Natural killer cell (primary cell): ENCODE data around the gene GBP2. TPM values are rescaled to one million over a fixed set of nuclear protein-coding genes. Genes with fewer than 3 reads are reported as not detected.

Experiments
- ATAC-seq, 3 donors: fragments of 150-1000 bp in 2 of 3; fragments of 200-7000 bp in 1 of 3; cut with Tn5 transposase; 1 replicate in 1 of 3; 2 replicates in 2 of 3; pipeline ENCODE4 v1.10.0; 2021; ENCODE audit warnings: mild to moderate bottlenecking in 2 of 3, moderate library complexity in 2 of 3
- DNase-seq, 2 donors: peaks; one replicate each; pipeline versions ENCODE4 v3.0.0 to v3.0.0-alpha.2; 2013 to 2021; ENCODE audit warnings: mixed read lengths in 1 of 2
- H3K27ac ChIP-seq: one replicate; pipeline ENCODE4 v1.5.1; 2013; ENCODE audit warnings: mild to moderate bottlenecking, low read length
- H3K27me3 ChIP-seq: one replicate; pipeline ENCODE4 v1.6.1; 2013; ENCODE audit warnings: low read length; ENCODE audit not compliant: control insufficient read depth, insufficient read depth
- H3K36me3 ChIP-seq: one replicate; pipeline ENCODE4 v1.6.1; 2013; ENCODE audit warnings: low read length; ENCODE audit not compliant: control insufficient read depth, insufficient read depth
- H3K4me1 ChIP-seq: one replicate; pipeline ENCODE4 v1.6.1; 2013; ENCODE audit warnings: low read length; ENCODE audit not compliant: control insufficient read depth, insufficient read depth
- H3K4me3 ChIP-seq: one replicate; pipeline ENCODE4 v1.5.1; 2013; ENCODE audit warnings: low read length
- H3K9me3 ChIP-seq: one replicate; pipeline ENCODE4 v1.6.1; 2013; ENCODE audit warnings: low read length; ENCODE audit not compliant: control insufficient read depth, insufficient read depth
- H3K27ac Mint-ChIP-seq, 2 donors: one replicate each; pipeline ENCODE4 v1.8.0; 2022; ENCODE audit warnings: mild to moderate bottlenecking in 2 of 2, mixed read lengths in 2 of 2, moderate library complexity in 1 of 2
- H3K27me3 Mint-ChIP-seq, 2 donors: one replicate each; pipeline ENCODE4 v1.8.0; 2022; ENCODE audit warnings: low read depth in 2 of 2, mixed read lengths in 2 of 2
- H3K36me3 Mint-ChIP-seq: one replicate; pipeline ENCODE4 v1.8.0; 2022; ENCODE audit warnings: mixed read lengths
- H3K4me1 Mint-ChIP-seq, 2 donors: one replicate each; pipeline ENCODE4 v1.8.0; 2022; ENCODE audit warnings: mixed read lengths in 2 of 2
- H3K4me3 Mint-ChIP-seq: one replicate; pipeline ENCODE4 v1.8.0; 2022; ENCODE audit warnings: mild to moderate bottlenecking, moderate library complexity, mixed read lengths
- H3K9me3 Mint-ChIP-seq, 2 donors: one replicate each; pipeline ENCODE4 v1.8.0; 2022; ENCODE audit warnings: mixed read lengths in 2 of 2
- CTCF ChIP-seq: fragments of 200-600 bp; IDR thresholded peaks from one replicate; pipeline ENCODE4 v1.8.0; 2022; ENCODE audit warnings: antibody characterized with exemption
- WGBS: methylation state at CpG from one replicate; pipeline ENCODE4 v1.1.7; 2013; ENCODE audit warnings: missing lambda C conversion rate; ENCODE audit not compliant: insufficient coverage; 5-methylcytosine and 5-hydroxymethylcytosine counted together
- intact Hi-C: fragments of 100-400 bp; cut with micrococcal nuclease; formaldehyde crosslinking; loops from one replicate; pipeline ENCODE4 v1.14.2; 2022
- total RNA-seq, 4 donors: library from RNA; stranded (reverse); fragments of 120-200 nt in 1 of 4; gene quantifications; one replicate each; pipeline versions ENCODE4 v1.2.3 to v1.2.4, GENCODE V29; 2013 to 2022

Gene GBP2
- total RNA-seq, 3 donors from 2014 or later (not counting 1 experiment from before 2014, with no cell fraction given) = 117 to 153 (median 144) TPM

GRCh38 chr1:89125240-89125912 lies 538 bp downstream of the GBP2 start:
- Histone ChIP-seq H3K27me3 (no peaks in the 10 kb centered on the region), H3K27ac (peak overlapping the region; percentile 79), H3K9me3 (no peaks in the 10 kb centered on the region), H3K4me1 (peaks cover 32% of the 10 kb centered on the region), H3K36me3 (peaks cover 18% of the 10 kb centered on the region), H3K4me3 (peak overlapping the region; percentile 64)
- no peaks in the 10 kb centered on the region for H3K27me3 Mint-ChIP-seq
- intact Hi-C loops = no loop called here
- peak overlapping the region; percentile 94 to 97 for H3K27ac Mint-ChIP-seq
- peak overlapping the region; percentile 100 for H3K4me3 Mint-ChIP-seq
- H3K9me3 Mint-ChIP-seq = no peaks in the 10 kb centered on the region
- ATAC-seq (peak in 2 of 3 donors; percentile 15 to 24), DNase-seq (peak in 1 of 2 donors; percentile 22)
- H3K4me1 Mint-ChIP-seq = peaks cover 70 to 76% of the 10 kb centered on the region in 2 donors
- 0% methylated on average over 1 of the region's 3 CpGs for WGBS
- no peaks in the 10 kb centered on the region for H3K36me3 Mint-ChIP-seq
- TF ChIP-seq CTCF = no peak

GRCh38 chr1:89121641-89122040 lies 4.3 kb downstream of the GBP2 start:
- Mint-ChIP-seq H3K9me3 (no peaks in the 10 kb centered on the region), H3K27ac (peak overlapping the region; percentile 94 to 97), H3K27me3 (no peaks in the 10 kb centered on the region), H3K36me3 (no peaks in the 10 kb centered on the region), H3K4me1 (peaks cover 45 to 55% of the 10 kb centered on the region in 2 donors), H3K4me3 (no peak overlapping the region)
- intact Hi-C loops = no loop called here
- peaks cover 56% of the 10 kb centered on the region for H3K36me3 ChIP-seq
- no peak for TF ChIP-seq CTCF
- no peaks in the 10 kb centered on the region for H3K27me3 ChIP-seq
- no peaks in the 10 kb centered on the region for H3K9me3 ChIP-seq
- peaks cover 10% of the 10 kb centered on the region for H3K4me1 ChIP-seq
- H3K4me3 ChIP-seq = no peak overlapping the region
- H3K27ac ChIP-seq = no peak overlapping the region
- DNase-seq = no peak
- 93% methylated on average over 8 of the region's 8 CpGs for WGBS
- no peak for ATAC-seq

GRCh38 chr1:89114662-89115061 lies 11.3 kb downstream of the GBP2 start:
- Mint-ChIP-seq H3K27ac (peak overlapping the region; percentile 47 to 61), H3K36me3 (peaks cover 44% of the 10 kb centered on the region), H3K4me3 (no peak overlapping the region), H3K27me3 (no peaks in the 10 kb centered on the region), H3K4me1 (peaks cover 17 to 31% of the 10 kb centered on the region in 2 donors), H3K9me3 (no peaks in the 10 kb centered on the region)
- intact Hi-C loops = no loop called here
- no peak for TF ChIP-seq CTCF
- no peak overlapping the region for H3K4me3 ChIP-seq
- peaks cover 96% of the 10 kb centered on the region for H3K36me3 ChIP-seq
- no peaks in the 10 kb centered on the region for H3K27me3 ChIP-seq
- no peak overlapping the region for H3K27ac ChIP-seq
- DNase-seq (no peak), ATAC-seq (no peak)
- H3K9me3 ChIP-seq = no peaks in the 10 kb centered on the region
- no peaks in the 10 kb centered on the region for H3K4me1 ChIP-seq
- WGBS = 82% methylated on average over 2 of the region's 2 CpGs
